ENCODE results near the gene CNOT1. TPM values are rescaled to one million over a fixed set of nuclear protein-coding genes. Genes with fewer than 3 reads are reported as not detected.

The CNOT1 gene
- total and polyA plus RNA-seq, 4 donors, result 34.0 to 131 (median 78.5) TPM

GRCh38 chr16:58639230-58639629 is 9.6 kb upstream of the CNOT1 start:
- no peaks in the 10 kb centered on the region for H3K9me3 ChIP-seq (ENCODE audit: control insufficient read depth in 4 of 4, low read length in 3 of 4)
- H3K4me1 ChIP-seq (ENCODE audit: control insufficient read depth in 4 of 4, insufficient read depth in 4 of 4, low read length in 3 of 4), result peaks cover 2 to 9% (median 4%) of the 10 kb centered on the region in 4 donors
- no peaks in the 10 kb centered on the region for H3K27me3 ChIP-seq (ENCODE audit: control insufficient read depth in 4 of 4, insufficient read depth in 4 of 4, low read length in 3 of 4)
- no peak overlapping the region for H3K9ac ChIP-seq (ENCODE audit: low read depth in 1 of 2, low read length in 2 of 2)
- H3K27ac ChIP-seq (ENCODE audit: low read depth in 1 of 2, low read length in 2 of 2), result no peak overlapping the region
- no peak overlapping the region for H3K4me3 ChIP-seq (ENCODE audit: low read depth in 1 of 3, low read length in 3 of 3)
- no peak for DNase-seq (ENCODE audit: low spot score)
- H3K36me3 ChIP-seq (ENCODE audit: control insufficient read depth in 4 of 4, insufficient read depth in 3 of 4, low read depth in 1 of 4, low read length in 3 of 4), result no peaks in the 10 kb centered on the region
- no peak for TF ChIP-seq MAX (IDR thresholded peaks at IDR 0.05)
- no peak for TF ChIP-seq CTCF (IDR thresholded peaks at IDR 0.05; ENCODE audit: low read depth, low read length, missing input control)
- TF ChIP-seq RXRA (IDR thresholded peaks at IDR 0.05), result no peak
- no peak for TF ChIP-seq EGR1 (IDR thresholded peaks at IDR 0.05; ENCODE audit: low read depth in 2 of 2)
- TF ChIP-seq FOXA2 (IDR thresholded peaks at IDR 0.05), result no peak
- no peak for TF ChIP-seq GABPA (IDR thresholded peaks at IDR 0.05 in 1 of 2, conservative IDR thresholded peaks at IDR 0.05 in 1 of 2)
- TF ChIP-seq NR2F2 (IDR thresholded peaks at IDR 0.05), result no peak
- no peak for TF ChIP-seq REST (IDR thresholded peaks at IDR 0.05)
- TF ChIP-seq JUND (IDR thresholded peaks at IDR 0.05), result no peak
- TF ChIP-seq TAF1 (conservative IDR thresholded peaks at IDR 0.05), result no peak
- TF ChIP-seq HNF4A (conservative IDR thresholded peaks at IDR 0.05), result no peak
- TF ChIP-seq HNF4G (IDR thresholded peaks at IDR 0.05), result no peak
- no peak for TF ChIP-seq YY1 (IDR thresholded peaks at IDR 0.05)
- TF ChIP-seq RAD21 (IDR thresholded peaks at IDR 0.05), result no peak
- no peak for TF ChIP-seq SP1 (IDR thresholded peaks at IDR 0.05)
- no peak for TF ChIP-seq ATF3 (IDR thresholded peaks at IDR 0.05)
- no peak for TF ChIP-seq FOXA1 (IDR thresholded peaks at IDR 0.05)
- WGBS, result 82% methylated on average over 4 of the region's 4 CpGs

GRCh38 chr16:58638148-58639036 is 8.8 kb upstream of the CNOT1 start:
- H3K9ac ChIP-seq (ENCODE audit: low read depth in 1 of 2, low read length in 2 of 2), result no peak overlapping the region
- no peaks in the 10 kb centered on the region for H3K36me3 ChIP-seq (ENCODE audit: control insufficient read depth in 4 of 4, insufficient read depth in 3 of 4, low read depth in 1 of 4, low read length in 3 of 4)
- 36% methylated on average over 8 of the region's 8 CpGs for WGBS
- no peak for DNase-seq (ENCODE audit: low spot score)
- no peak overlapping the region for H3K27ac ChIP-seq (ENCODE audit: low read depth in 1 of 2, low read length in 2 of 2)
- H3K4me1 ChIP-seq (ENCODE audit: control insufficient read depth in 4 of 4, insufficient read depth in 4 of 4, low read length in 3 of 4), result peaks cover 2 to 10% (median 5%) of the 10 kb centered on the region in 4 donors
- no peak overlapping the region for H3K4me3 ChIP-seq (ENCODE audit: low read depth in 1 of 3, low read length in 3 of 3)
- H3K9me3 ChIP-seq (ENCODE audit: control insufficient read depth in 4 of 4, low read length in 3 of 4), result no peaks in the 10 kb centered on the region
- H3K27me3 ChIP-seq (ENCODE audit: control insufficient read depth in 4 of 4, insufficient read depth in 4 of 4, low read length in 3 of 4), result no peaks in the 10 kb centered on the region
- no peak for TF ChIP-seq EGR1 (IDR thresholded peaks at IDR 0.05; ENCODE audit: low read depth in 2 of 2)
- TF ChIP-seq GABPA (IDR thresholded peaks at IDR 0.05 in 1 of 2, conservative IDR thresholded peaks at IDR 0.05 in 1 of 2), result no peak
- TF ChIP-seq JUND (IDR thresholded peaks at IDR 0.05), result peak in 1 of 2 donors; percentile 69
- no peak for TF ChIP-seq YY1 (IDR thresholded peaks at IDR 0.05)
- TF ChIP-seq FOXA2 (IDR thresholded peaks at IDR 0.05), result no peak
- TF ChIP-seq RXRA (IDR thresholded peaks at IDR 0.05), result peak in 1 of 2 donors; percentile 28
- TF ChIP-seq SP1 (IDR thresholded peaks at IDR 0.05), result peak; percentile 37
- TF ChIP-seq HNF4G (IDR thresholded peaks at IDR 0.05), result no peak
- no peak for TF ChIP-seq REST (IDR thresholded peaks at IDR 0.05)
- TF ChIP-seq HNF4A (conservative IDR thresholded peaks at IDR 0.05), result peak; percentile 53 to 61
- TF ChIP-seq NR2F2 (IDR thresholded peaks at IDR 0.05), result no peak
- peak; percentile 84 to 88 for TF ChIP-seq RAD21 (IDR thresholded peaks at IDR 0.05)
- peak; percentile 19 for TF ChIP-seq ATF3 (IDR thresholded peaks at IDR 0.05)
- TF ChIP-seq TAF1 (conservative IDR thresholded peaks at IDR 0.05), result no peak
- TF ChIP-seq MAX (IDR thresholded peaks at IDR 0.05), result no peak

Data from liver (tissue), 9 donors.